Fibroblast of skin of back (primary cell): ENCODE results near the gene CEPT1. TPM values are rescaled to one million over a fixed set of nuclear protein-coding genes. Genes with fewer than 3 reads are reported as not detected.
"Not testable (repeated sequence)": the region's sequence is repeated elsewhere in the genome, so short reads cannot be mapped to it uniquely, and the experiment has no call there.

Experiments
- DNase-seq: peaks from one replicate; pipeline ENCODE4 v3.0.0-alpha.2; 2013
- polyA plus RNA-seq, 2 experiments: library from polyadenylated mRNA; unstranded; fragments of 120-200 nt; gene quantifications; one replicate each; pipeline ENCODE4 v1.2.1, GENCODE V29; 2013; ENCODE audit not compliant: insufficient read length in 2 of 2

Gene CEPT1
- 15.0 TPM for polyA plus RNA-seq (2013, experiment 1 of 2; ENCODE audit: insufficient read length)
- 16.1 TPM for polyA plus RNA-seq (2013, experiment 2 of 2; ENCODE audit: insufficient read length)

GRCh38 chr1:111139956-111140679 is at the start of gene CEPT1, which contains the start of gene DRAM2:
Gene CEPT1 (plus strand): TSS chr1:111140223. CDS start chr1:111147715, 7,492 bp downstream.
Gene DRAM2 (minus strand): TSS chr1:111140093. CDS start chr1:111131554, 8,539 bp downstream.
- peak; percentile 96 for DNase-seq

- DNase-seq = not testable (repeated sequence)
These were observed 44.6 kb upstream of the CEPT1 start for GRCh38 chr1:111095421-111095820.

GRCh38 chr1:111097356-111098099 is 42.5 kb upstream of the CEPT1 start:
- no peak for DNase-seq

DNA sequence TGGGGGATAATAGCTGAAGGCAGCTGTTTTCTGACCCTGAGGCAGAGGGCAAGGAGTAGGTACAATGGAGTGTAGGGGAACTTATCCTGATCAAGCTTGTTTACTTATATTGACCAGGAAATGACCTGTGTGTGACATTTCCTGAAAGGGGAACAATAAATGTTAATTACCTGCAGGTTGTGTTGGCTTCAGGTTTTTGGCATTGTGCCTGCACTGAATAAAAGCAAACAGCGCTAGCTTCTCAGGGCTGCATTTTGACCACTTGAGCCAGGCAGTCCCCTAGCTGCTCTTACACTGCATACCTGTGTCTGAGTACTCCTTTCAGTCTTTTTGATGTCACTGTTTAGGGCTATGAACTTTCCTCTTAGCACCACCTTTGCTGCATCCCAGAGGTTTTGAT is 40.7 kb upstream of the CEPT1 start:
- DNase-seq = no peak

- DNase-seq = no peak
These were observed 38.0 kb upstream of the CEPT1 start for GRCh38 chr1:111101854-111102642.

- no peak for DNase-seq
These were observed 35.0 kb upstream of the CEPT1 start for GRCh38 chr1:111104981-111105380.

DNA sequence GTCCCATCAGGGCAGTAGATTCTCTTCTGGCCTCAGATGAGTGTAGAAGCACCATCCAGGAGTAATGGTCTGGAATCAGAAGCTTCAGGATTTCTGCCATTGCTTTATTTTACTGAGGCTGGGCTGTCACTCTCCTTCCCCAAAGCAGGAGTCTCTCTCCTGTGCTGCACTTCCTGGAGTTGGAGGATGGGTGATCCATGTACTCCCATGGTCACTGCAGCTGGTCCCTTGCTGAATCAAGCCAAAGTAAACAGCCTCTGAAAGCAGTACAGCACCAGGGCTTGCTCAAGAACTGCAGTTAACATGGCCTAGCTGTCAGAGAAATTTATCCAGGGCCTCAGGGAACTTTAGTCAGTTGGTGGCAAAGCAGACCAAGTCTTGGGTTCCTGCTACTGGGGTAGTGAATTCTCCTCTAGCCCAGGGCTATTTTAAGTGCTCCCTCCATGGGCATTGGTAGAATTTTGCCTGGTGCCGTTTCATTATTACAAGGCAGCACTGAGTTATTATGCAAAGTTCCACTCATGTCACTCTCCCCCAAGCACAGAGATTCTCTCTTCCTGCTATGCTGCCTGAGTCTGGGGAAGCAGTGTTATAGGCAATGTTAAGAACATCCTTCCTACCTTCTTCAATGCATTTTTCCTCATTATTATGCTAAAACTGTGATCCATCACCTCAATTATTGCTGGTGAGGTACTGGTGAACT is 29.7 kb upstream of the CEPT1 start:
- DNase-seq = peak; percentile 8

DNA sequence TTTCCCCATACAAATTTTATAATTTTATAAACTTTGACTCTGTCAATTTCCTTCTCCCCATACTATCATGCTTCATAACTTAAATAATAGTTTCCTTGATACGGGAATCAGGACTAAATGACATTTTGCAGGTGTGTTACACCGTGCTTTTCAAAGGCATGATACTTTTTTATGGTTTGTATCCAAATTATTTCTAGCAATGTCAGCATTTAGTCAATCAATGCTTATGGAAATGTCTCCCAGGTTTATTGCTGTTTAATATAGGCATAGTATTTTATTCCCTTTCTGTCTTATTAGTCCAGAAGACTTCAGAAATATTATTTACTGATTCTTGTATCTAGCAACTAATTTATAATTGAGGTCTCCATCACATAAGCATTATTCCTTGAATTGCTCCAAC is 23.5 kb upstream of the CEPT1 start:
- DNase-seq = no peak

DNA sequence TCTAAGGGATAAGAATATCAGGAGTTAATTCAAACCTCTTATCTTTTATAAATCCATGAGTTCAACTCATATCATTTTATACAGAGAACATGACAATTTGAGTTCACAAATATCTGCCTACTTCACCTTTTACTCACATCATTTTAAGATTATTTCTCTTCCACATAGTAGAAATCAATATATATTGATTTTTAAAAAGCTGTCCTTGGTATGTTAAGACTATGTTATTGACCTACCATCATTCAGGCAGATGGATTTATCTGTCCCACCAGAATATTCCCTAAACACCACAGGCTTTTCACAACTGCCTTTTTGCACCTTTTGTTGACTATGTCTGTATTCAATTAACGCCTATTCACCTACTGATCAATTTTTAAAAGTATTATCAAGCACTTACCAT is 13.7 kb upstream of the CEPT1 start:
- no peak for DNase-seq

DNA sequence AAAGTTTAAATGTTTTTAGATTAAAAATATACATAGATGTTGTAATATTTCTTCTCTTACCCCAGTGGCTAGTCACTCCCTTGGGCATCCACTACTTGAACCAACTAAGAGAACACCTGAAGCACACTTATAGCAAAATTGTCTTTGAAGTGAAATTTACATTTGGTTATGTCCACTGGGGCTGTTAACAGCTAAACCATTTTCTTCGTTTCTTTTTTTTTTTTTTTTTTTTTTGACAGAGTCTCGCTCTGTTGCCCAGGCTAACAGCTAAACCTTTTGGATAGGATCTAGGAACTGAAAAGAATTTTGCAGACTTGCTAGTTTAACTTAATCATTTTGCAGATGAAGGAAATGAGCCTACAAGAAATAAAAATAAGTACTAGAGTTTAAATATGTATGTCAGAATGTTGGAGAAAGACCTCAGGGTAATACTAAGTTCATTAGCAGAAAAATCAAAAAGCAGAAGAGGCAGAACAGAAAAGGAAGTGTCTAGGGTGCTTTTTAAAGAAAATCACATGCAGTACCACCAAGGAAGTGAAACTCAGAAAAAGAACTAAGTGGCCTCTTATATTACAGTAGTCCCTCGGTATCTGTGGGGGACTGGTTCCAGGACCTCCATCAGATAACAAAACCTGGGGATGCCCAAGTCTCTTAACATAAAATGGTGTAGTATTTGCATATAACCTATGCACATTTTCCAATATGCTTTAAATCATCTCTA is 11.9 kb upstream of the CEPT1 start:
- DNase-seq = no peak

- no peak for DNase-seq
These were observed 10.6 kb upstream of the CEPT1 start for GRCh38 chr1:111129376-111129775.

GRCh38 chr1:111131693-111132092 is 8.3 kb upstream of the CEPT1 start:
- DNase-seq = no peak

GRCh38 chr1:111133866-111134265 is 6.2 kb upstream of the CEPT1 start:
- no peak for DNase-seq

GRCh38 chr1:111139324-111139955 is 583 bp upstream of the CEPT1 start:
- peak; percentile 68 for DNase-seq

DNA sequence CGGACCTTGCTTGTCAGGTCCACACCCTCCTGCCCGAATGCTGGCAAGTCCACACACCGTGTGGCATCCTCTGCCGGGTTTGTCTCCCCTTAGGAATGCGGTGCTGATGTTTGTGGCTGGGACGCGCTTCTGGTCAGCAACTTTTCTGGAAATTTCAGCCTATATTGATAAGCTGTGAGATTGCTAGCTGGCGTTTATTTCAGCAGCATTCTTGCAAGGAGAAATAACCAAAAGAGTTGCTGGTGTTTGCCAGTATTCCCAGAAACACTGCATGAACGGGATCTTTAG is 601 bp downstream of the CEPT1 start:
- DNase-seq = peak; percentile 61

GRCh38 chr1:111141245-111142220 is 1.5 kb downstream of the CEPT1 start:
- DNase-seq = no peak

DNA sequence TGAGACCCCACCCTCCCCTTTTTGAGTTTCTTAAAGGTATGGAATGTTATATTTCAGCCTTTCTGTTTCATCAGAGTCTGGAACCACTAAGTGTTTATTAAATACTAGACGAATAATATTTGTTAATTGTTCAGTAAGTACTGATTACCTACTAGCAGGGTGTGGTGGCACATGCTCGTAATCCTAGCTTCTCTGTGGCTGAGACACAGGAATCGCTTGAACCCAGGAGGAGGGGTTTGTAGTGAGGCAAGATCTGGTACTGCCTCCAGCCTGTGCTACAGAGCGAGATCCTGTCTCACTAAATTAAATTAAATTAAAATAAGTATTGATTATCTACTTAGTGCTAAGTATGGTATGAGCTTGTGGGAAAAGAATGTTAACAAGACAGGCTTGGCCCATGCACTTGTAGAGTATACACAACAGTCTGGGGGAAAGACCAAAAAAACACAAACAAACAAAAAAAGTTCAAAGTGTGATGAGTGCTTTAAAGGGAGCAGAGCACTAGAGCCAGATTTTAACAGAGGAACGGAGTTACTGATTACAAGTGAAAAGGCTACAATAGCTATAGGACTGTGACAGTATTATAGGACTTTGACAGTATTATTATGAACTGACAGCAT is 2.4 kb downstream of the CEPT1 start:
- no peak for DNase-seq

DNA sequence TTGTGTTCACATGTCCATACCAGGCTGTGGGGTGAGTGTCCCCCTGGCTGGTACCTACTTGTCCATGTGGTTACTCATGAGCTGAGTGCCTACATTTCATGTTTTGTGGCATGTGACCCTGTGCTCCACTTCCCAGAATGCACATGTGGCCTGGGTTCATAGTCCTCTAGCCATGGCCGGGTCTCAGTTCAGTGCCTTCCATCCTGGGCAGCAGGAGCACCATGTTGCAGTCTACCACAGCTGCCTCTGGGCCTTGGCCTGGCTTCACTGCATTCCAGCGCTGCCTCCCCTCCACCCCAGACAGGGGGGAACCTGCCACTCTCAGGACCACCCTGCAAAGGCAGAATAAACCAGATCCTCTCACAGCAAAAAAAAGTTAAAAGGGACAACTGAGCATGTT is 5.5 kb downstream of the CEPT1 start:
- DNase-seq = no peak

DNA sequence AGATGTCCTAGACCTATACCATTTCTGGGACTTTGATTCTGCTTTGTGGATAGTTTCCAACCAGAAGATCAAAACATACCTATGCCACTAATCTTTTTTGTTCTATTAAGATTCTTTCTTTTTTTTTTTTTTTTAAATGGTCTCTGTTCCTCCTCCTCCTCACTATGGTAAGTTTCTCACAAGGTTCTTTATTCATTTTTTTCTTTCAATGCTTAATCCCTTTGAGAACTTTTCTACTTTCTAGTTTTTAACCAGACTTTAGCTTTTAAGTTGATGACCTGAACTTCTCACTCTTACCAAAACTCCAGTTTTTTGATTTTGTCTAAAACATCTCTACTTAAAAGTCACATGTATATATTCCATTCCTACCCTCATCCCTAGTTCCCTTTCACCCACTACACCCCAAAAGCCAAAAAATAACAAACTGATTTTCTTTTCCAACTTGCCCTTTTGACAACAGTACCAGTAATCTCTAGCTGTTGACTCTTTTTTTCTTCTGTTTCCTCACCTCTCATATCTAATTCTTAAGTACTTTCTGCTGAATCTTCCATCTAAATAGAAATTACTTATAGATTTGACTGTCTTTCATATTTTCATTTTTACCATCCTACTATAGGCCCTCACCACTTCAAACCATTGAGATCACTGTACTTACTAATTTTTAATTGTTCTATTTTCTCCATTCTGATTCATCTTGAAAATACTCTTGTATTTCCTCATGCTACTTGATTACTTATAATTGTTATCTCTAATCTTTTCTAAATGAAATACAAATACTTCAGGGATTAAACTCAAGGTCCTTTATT is 6.1 kb downstream of the CEPT1 start:
- DNase-seq = no peak
